Measurements from ENCODE around the gene GPD2.
"Not testable (repeated sequence)": the region's sequence is repeated elsewhere in the genome, so short reads cannot be mapped to it uniquely, and the experiment has no call there.

The GPD2 gene

DNA sequence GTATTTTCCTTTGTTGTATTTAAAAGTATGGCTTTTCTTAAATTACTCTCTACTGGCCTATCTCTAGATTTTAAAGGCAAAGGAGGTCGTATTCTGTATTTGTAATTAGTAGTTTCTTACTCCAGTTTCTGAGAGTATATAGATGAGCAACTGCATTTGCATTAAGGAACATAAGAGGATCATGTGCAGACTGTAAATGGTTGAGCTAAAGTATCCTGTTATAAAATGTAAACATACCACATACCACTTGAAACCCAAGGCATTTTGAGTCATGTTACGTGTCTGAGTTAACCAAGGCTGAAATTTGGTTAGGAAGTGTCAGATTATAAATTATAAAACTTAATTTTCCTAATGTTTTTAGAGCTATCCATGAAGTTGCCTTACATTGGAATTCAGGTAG lies 76.3 kb downstream of the GPD2 start:
- TF ChIP-seq, protein P1, sequence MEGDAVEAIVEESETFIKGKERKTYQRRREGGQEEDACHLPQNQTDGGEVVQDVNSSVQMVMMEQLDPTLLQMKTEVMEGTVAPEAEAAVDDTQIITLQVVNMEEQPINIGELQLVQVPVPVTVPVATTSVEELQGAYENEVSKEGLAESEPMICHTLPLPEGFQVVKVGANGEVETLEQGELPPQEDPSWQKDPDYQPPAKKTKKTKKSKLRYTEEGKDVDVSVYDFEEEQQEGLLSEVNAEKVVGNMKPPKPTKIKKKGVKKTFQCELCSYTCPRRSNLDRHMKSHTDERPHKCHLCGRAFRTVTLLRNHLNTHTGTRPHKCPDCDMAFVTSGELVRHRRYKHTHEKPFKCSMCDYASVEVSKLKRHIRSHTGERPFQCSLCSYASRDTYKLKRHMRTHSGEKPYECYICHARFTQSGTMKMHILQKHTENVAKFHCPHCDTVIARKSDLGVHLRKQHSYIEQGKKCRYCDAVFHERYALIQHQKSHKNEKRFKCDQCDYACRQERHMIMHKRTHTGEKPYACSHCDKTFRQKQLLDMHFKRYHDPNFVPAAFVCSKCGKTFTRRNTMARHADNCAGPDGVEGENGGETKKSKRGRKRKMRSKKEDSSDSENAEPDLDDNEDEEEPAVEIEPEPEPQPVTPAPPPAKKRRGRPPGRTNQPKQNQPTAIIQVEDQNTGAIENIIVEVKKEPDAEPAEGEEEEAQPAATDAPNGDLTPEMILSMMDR (IDR thresholded peaks at IDR 0.05; ENCODE audit: borderline replicate concordance, control extremely low read depth, extremely low read depth, insufficient read depth, missing control alignments) = no peak
- in situ Hi-C loops (cut with MboI; ENCODE audit: low sequenced_read_pairs, unreplicated experiment) = no loop called here
- no peak for DNase-seq (ENCODE audit: low spot score)

DNA sequence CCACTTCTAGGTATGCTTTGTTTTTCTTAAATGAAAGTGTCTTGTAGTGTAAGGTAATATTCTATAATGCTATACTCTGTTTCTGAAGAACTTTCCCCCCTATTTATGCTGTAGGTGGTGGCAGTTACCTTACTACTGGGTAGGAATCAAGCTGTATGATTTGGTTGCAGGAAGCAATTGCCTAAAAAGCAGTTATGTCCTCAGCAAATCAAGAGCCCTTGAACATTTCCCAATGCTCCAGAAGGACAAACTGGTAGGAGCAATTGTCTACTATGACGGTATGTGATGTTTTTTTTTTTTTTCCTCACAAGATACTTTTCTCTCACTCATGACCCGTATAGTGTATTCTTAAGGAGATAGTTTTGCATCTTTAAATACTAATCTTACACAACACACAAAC lies 77.0 kb downstream of the GPD2 start:
- TF ChIP-seq, protein P1 (IDR thresholded peaks at IDR 0.05; ENCODE audit: borderline replicate concordance, control extremely low read depth, extremely low read depth, insufficient read depth, missing control alignments) = no peak
- in situ Hi-C loops (cut with MboI; ENCODE audit: low sequenced_read_pairs, unreplicated experiment) = no loop called here
- no peak for DNase-seq (ENCODE audit: low spot score)

DNA sequence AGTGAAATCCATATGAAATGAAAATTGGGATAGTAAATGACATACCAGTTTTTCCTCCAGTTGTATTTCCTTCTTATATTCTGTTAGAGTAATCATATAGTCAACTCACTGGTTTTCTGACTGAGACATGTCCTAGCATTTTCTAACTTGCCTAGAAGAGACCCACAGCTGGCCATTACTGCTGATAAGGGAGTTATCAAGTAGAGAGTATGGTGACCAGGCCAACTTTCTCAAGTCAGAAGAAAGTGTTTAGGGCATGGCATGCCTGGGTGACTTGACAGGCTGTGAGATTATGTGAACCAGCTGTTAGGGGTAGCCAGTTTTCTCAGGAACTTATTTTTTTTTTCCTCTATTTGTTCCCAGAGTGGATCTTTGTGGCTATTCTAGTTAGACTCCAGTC lies 81.2 kb downstream of the GPD2 start:
- in situ Hi-C loops (cut with MboI; ENCODE audit: low sequenced_read_pairs, unreplicated experiment) = no loop called here
- DNase-seq (ENCODE audit: low spot score) = no peak
- TF ChIP-seq, protein P1 (IDR thresholded peaks at IDR 0.05; ENCODE audit: borderline replicate concordance, control extremely low read depth, extremely low read depth, insufficient read depth, missing control alignments) = no peak

DNA sequence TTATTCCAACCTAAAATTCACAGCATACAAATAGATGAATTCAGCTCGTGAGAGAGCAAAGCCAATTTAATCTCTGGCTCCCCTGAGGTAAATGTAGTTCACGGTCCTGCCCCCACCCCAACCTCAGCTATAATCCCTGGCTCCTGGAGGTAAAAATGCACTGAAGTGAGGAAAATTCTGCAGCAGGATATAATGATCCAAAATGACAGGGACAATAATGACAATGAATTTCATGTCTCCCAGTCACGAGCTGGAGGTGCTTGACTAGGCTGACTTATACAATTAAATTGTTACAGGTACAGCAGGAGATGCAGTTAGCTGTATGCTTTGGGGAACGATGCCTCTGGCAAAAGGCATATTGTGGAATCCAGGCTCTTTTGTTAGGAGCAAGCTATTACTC lies 82.0 kb downstream of the GPD2 start:
- in situ Hi-C loops (cut with MboI; ENCODE audit: low sequenced_read_pairs, unreplicated experiment) = no loop called here
- TF ChIP-seq, protein P1 (IDR thresholded peaks at IDR 0.05; ENCODE audit: borderline replicate concordance, control extremely low read depth, extremely low read depth, insufficient read depth, missing control alignments) = no peak
- DNase-seq (ENCODE audit: low spot score) = no peak

DNA sequence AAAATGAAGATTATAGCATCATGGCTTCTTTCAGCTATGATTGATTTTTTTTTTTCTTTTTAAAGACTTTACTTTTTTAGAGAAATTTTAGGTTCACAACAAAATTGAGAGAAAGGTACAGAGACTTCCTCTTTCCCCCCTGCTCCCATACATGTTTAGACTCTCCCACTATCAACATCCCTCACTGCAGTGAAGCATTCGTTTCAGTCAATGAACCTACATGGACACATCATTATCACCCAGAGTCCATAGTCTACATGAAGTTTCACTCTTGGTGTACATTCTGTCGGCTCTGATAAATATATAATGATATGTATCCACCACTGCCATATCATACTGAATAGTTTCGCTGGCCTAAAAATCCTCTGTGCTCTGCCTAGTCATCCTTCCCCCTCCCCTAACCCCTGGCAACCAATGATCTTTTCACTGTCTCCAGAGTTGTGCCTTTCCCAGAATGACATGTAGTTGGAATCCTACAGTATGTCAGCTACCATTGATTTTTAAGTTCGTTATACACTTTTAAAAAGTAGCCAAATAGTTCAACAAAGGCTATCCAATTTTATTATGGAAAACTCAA lies 86.8 kb downstream of the GPD2 start:
- in situ Hi-C loops (cut with MboI; ENCODE audit: low sequenced_read_pairs, unreplicated experiment) = no loop called here
- DNase-seq (ENCODE audit: low spot score) = no peak
- TF ChIP-seq, protein P1 (IDR thresholded peaks at IDR 0.05; ENCODE audit: borderline replicate concordance, control extremely low read depth, extremely low read depth, insufficient read depth, missing control alignments) = no peak

DNA sequence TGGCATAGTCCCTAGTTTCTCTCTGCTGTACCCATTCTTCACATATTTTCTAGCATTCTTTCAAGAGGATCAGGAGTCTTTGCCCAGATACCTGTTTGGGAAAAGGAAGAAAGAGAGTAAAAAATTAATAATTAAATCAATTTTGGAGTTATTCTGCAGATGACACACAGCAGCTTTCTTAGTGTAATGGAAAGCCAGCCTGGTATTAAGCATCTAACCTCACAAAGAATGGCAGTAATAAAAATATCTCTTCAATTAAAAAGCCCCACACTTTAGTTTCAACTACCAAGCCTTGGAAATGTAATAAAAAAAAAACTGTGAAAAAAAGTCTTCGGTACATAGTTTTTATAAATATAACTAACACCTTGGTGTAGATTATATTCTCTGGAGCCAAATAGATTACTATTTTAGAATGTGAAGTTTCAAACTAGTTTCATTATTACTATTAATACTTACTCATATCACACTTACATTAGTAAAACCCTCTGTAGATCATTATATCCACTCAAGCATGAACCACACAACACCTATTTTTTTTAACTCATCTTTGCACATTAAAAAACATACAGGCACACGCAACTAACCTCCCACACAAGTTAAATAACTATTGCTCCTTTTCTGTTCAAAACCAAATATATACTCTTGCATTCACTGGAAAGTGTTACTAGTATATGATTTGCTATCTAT lies 90.9 kb downstream of the GPD2 start:
- in situ Hi-C loops (cut with MboI; ENCODE audit: low sequenced_read_pairs, unreplicated experiment) = no loop called here
- TF ChIP-seq, protein P1 (IDR thresholded peaks at IDR 0.05; ENCODE audit: borderline replicate concordance, control extremely low read depth, extremely low read depth, insufficient read depth, missing control alignments) = no peak
- DNase-seq (ENCODE audit: low spot score) = peak; percentile 77

DNA sequence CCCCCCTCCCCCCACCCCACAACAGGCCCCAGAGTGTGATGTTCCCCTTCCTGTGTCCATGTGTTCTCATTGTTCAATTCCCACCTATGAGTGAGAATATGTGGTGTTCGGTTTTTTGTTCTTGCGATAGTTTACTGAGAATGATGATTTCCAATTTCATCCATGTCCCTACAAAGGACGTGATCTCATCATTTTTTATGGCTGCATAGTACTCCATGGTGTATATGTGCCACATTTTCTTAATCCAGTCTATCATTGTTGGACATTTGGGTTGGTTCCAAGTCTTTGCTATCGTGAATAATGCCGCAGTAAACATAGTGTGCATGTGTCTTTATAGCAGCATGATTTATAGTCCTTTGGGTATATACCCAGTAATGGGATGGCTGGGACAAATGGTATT lies 92.4 kb downstream of the GPD2 start:
- DNase-seq (ENCODE audit: low spot score); in situ Hi-C loops (cut with MboI; ENCODE audit: low sequenced_read_pairs, unreplicated experiment): not testable (repeated sequence)

Data from GM13976 (cell line).